Esophagus muscularis mucosa (tissue), 4 donors: ENCODE measurements around the gene TRABD2A.

Source experiments
- EP300 ChIP-seq: sonication (generic); formaldehyde crosslinking; IDR thresholded peaks from one replicate; pipeline ENCODE4 v1.6.1; 2017; ENCODE audit warnings: antibody characterized with exemption
- POLR2A ChIP-seq: fragments of 450-650 bp; IDR thresholded peaks from one replicate; pipeline ENCODE4 v1.6.1; 2017; ENCODE audit warnings: antibody characterized with exemption, moderate library complexity, mild to moderate bottlenecking, low read depth
- POLR2AphosphoS5 ChIP-seq, 2 donors: sonication (generic); formaldehyde crosslinking; IDR thresholded peaks; one replicate each; pipeline ENCODE4 v1.6.1; 2017; ENCODE audit warnings: antibody characterized with exemption in 2 of 2
- TF ChIP-seq, protein P1 (sequence below), 3 experiments: fragments of 200-600 bp in 2 of 3; fragments of 450-650 bp in 1 of 3; sonication (generic) in 2 of 3; IDR thresholded peaks; one replicate each; pipeline ENCODE4 v1.5.1; 2017 to 2019; ENCODE audit warnings: antibody characterized with exemption in 3 of 3, mild to moderate bottlenecking in 2 of 3, moderate library complexity in 1 of 3

DNA sequence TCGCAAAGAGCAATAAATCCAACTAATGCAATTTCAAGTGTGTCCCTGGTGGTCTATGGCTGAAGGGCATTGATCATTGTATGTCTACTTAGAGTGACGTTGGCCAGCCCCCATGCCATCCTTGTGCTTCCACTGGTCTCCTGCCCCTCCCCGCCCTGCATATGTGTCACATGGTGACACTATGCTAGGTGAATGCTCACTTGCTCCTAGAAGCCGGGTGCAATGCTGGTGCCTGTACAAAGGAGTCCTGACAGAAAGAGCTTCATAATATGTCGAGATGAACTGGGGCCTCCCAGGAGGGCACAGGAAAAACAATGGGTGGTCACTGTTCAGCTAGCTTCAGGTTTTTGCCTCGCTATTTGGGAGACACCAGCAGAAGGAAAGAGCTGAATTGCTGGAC lies 5.9 kb upstream of the TRABD2A start:
- TF ChIP-seq, protein P1, sequence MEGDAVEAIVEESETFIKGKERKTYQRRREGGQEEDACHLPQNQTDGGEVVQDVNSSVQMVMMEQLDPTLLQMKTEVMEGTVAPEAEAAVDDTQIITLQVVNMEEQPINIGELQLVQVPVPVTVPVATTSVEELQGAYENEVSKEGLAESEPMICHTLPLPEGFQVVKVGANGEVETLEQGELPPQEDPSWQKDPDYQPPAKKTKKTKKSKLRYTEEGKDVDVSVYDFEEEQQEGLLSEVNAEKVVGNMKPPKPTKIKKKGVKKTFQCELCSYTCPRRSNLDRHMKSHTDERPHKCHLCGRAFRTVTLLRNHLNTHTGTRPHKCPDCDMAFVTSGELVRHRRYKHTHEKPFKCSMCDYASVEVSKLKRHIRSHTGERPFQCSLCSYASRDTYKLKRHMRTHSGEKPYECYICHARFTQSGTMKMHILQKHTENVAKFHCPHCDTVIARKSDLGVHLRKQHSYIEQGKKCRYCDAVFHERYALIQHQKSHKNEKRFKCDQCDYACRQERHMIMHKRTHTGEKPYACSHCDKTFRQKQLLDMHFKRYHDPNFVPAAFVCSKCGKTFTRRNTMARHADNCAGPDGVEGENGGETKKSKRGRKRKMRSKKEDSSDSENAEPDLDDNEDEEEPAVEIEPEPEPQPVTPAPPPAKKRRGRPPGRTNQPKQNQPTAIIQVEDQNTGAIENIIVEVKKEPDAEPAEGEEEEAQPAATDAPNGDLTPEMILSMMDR (IDR thresholded peaks at IDR 0.05): no peak
- TF ChIP-seq POLR2A (no peak), POLR2AphosphoS5 (IDR thresholded peaks at IDR 0.05) (no peak), EP300 (no peak)
